T-helper 1 cell (primary cell): ENCODE data around the gene PRRT3.

ENCODE experiments used
- DNase-seq, 5 donors: peaks; one replicate each; pipeline ENCODE4 v3.0.0-alpha.2; 2012 to 2020
- total RNA-seq, 4 donors: gene quantifications; one replicate each; lab custom pipeline; 2026; lab: John Stamatoyannopoulos, UW

Gene PRRT3
- total RNA-seq = 10.5 to 12.0 (median 11.6) reads per million in 4 donors

DNA sequence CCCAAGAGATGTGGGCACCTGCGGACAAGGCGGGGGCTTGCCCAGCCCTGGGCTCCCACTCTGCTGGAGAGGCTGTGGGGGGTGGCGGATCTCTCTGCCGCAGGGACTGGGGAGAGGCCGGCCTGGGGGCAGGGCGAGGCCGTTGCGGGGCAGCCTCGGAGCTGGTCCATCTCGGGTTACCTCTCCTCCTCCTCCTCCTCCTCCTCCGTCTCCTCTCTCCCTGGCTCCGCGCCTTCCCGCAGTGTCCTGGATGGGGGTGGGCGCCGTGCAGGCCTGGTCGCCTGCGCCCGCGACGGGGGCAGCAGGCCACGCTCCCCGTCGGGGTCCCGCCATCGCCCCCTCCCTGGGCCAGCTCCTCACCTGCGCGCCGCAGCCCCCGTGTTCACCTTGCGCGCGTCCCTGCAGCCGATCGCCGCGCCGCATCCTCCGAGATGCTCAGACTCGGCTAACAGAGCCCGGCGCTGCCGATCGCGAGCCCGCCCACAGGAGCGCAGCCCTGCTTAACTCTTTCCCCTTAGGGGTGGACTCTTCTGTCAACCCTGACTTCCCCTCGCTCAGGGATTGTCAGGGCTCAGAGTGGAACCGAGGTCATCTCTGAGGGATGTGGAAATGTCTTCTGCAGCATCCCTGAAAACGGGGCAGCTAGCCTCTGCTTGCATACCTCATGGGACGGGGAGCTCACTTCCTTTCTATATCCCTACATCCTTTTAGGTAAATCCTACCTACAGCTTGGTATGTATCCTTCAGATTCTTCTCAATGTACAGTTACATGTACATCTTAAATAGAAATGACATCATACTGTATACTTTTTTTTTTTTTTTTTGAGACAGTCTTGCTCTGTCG lies at the start of gene PRRT3:
TSS of gene PRRT3 (minus strand) at position 447 of the 844 bp plus-strand sequence. CDS start 2,293 bp downstream, outside the sequence.
- DNase-seq = peak in 3 of 5 donors; percentile 39 to 58 (median 43)

- DNase-seq = no peak
Measured at GRCh38 chr3:10000686-10001085, 48.5 kb upstream of the PRRT3 start.

DNA sequence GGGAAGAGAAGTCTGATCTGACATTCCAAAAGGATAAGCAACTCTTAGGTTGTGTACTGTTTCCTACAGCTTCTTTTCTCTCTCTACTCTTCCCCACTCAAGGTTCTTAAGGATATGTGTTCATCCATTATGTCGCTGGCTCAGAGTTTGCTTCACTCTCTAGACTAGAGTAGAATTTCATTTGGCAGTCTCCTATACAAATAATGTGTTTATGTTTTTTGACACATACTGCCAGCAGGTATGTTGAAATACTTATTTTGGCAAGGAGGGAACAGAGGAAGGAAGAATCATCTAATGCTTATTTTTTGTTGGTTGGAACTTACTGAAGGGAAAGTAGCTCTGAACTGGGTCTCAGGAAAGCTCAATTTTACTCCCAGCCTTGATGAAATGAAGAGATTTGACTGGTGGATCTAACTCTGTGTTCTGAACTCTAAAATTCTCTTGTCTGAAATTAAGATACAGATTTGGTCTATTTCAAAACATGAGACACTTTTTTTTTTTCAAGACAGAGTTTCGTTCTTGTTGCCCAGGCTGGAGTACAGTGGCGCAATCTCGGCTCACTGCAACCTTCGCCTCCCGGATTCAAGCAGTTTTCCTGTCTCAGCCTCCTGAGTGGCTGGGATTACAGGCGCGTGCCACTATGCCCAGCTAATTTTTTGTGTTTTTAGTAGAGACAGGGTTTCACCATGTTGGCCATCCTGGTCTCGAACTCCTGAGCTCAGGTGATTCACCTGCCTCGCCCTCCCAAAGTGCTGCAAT lies 42.1 kb upstream of the PRRT3 start:
- no peak for DNase-seq

DNA sequence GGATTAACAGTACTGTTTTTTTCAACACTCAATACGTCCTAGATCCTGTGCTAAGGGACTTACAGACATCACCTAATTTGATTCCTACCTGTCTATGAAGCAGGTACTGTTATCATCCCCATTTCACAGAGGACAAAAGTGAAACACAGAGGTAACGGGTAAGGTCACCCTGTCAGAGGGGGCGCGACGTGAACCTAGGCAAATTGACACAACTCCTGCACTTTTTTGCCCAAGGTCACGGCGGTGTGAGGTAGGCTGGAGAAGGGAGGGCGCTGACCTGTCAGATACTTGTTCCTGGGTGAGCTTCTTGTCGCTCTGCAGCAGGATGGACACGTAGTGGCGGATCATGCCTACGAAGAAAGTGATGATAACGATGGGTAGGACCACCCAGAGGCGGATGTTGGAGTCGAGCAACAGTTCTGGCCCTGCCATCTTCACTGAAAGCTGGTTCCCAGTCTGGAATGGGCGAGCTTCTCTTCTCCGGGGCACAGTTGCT lies 34.1 kb upstream of the PRRT3 start:
- DNase-seq = no peak

DNA sequence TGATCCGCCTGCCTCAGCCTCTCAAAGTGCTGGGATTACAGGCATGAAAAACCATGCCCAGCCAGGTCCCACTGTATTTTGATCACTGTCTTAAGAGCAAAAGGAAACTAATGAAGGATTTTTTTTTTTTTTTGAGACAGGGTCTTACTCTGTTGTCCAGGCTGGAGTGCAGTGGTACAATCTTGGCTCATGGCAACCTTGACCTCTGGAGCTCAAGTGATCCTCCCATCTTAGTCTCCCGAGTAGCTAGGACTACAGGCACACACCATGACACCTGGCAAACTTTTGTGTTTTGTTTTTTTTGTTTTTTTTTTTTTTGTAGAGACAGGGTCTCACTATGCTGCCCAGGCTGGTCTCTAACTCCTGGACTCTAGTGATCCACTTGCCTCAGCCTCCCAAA lies 28.0 kb upstream of the PRRT3 start:
- no peak for DNase-seq

- DNase-seq = no peak
Measured at GRCh38 chr3:9978710-9979305, 26.6 kb upstream of the PRRT3 start.

DNA sequence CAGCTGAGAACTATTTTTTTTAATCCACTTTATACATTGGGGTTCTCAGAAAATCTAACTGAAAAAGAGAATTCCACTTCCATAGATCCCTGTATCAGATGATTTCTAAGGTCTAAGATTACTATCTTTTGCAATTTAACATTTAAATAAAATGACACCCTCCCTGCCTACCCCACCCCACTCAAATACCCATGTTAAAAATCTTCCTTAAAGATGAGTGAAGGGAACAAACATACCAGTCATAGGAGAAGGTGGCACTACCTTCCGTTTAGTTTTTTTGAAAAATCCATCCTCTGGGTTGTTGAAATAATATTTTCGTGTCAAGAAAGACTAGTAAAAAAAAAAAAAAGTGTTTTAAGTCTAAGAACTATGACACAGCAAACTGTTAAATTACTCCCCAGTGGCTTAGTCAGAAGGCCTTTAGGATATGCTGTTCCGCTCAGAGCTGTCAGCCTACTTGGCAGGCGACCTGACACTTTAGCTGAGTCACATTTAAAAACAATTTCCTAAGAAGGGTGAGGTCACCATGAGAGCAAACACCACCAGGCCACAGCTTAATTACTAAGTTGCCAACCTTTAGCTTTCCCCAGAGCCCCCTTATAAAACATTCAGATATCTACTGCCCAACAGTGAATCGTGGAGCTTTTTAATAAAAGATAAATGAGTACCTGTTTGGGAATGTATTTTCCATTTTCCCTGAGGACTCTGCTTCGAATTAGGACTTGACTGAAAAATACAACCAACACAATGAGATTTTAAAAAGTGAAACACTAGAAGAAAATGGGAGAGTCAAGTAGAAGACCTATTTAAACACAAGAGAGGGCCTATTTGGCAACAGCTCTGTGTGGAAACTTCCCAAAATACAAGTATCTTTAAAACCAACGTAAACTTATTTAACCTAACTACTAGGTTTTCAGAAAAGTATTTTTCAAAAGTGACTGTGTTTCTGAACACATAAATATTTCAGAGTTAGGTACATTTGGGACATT lies 24.8 kb upstream of the PRRT3 start:
- DNase-seq = peak in 1 of 5 donors; percentile 62

DNA sequence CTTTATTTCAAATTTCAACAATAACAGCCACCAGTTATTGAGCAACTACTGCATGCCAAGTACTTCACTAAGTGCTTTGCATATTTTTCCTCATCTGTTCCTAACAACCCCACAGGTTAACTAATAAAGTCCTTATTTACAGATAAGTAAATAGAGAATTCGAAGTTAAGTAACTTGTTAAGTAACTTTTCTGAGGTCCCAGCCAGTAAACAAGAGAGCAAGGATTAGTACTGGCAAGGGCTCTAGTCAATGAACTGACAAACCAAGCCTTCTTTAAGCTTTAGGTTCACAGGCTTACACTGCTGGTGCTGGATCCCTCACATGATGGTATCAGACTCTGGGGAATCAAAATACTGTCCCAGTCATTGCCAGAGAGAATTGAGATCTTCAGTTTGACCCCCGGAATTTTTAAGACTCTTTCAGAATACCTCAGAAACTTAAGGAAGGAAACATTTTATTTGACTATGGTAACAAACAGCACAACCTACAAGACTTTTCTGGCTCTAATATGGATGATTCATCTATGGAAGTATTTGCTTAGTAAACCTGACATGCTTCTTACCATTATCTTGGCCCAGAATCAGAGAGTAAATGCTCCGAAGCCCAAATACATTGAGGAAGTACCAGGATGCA lies 17.9 kb upstream of the PRRT3 start:
- no peak for DNase-seq

DNA sequence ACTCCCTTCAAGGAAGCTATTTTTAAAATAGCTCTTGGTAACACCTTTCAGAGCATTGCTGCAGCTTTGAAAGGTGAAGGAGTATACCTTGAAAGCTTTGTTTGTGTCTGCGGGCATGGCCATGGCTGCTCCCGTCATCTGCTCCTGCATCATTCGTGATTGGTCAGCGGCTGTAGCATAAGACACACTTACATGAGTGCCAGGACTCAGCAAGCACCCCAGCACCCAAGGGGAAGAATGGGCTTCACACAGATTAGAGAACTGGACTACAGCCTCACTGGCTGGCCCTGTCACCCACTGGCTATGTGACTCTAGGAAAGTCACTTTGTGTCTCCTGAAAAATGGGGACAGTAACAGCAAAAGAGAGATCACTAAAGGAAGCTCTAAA lies 17.4 kb upstream of the PRRT3 start:
- DNase-seq = no peak

- DNase-seq = no peak
Measured at GRCh38 chr3:9966841-9967240, 14.6 kb upstream of the PRRT3 start.

DNA sequence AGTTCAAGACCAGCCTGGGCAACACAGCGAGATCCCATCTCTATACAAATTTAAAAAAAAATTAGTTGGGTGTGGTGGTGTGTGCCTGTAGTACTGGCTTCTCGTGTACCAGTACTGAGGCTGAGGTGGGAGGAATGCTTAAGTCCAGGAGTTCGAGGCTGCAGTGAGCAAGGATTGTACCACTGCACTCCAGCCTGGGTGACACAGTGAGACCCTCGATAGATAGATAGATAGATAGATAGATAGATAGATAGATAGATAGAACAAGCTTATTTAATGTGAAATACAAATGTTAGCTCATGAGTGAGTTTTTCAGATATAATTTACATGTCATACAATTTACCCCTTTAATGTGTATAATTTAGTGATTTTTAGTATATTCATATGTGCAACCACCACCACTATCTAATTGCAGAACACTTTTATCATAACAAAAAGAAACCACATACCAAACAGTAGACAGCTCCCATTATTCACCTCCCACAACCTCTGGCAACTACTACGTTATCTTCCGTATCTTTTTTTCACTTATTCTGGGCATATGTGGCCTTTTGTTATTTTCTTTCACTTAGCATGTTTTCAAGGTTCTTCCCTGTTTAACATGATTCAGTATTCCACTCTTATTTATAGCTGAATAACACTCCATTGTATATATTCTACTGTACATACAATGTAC lies 13.1 kb upstream of the PRRT3 start:
- no peak for DNase-seq

DNA sequence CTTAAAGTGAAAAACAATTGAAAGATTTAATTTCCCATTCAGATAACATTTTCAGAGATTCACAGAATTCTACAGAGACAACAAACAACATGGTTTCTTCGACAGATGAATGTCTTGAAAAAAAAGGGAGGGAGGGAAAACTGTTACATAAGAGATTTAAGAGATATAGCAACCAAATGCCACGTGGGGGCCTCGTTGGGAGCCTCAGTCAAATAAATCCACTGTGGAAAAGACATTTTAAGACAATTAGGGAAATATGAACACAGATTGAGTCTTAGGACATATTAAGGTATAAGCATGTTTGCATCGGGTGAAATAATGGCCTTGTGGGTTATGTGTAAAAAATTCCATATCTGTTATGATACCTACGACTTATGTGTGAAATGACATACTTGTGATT lies 5.0 kb upstream of the PRRT3 start:
- no peak for DNase-seq

- DNase-seq = no peak
Measured at GRCh38 chr3:9955611-9956352, 3.6 kb upstream of the PRRT3 start.

- DNase-seq = no peak
Measured at GRCh38 chr3:9955067-9955502, 2.9 kb upstream of the PRRT3 start.

- no peak for DNase-seq
Measured at GRCh38 chr3:9951598-9951961, 628 bp downstream of the PRRT3 start.

- no peak for DNase-seq
Measured at GRCh38 chr3:9951126-9951525, 1.1 kb downstream of the PRRT3 start.

DNA sequence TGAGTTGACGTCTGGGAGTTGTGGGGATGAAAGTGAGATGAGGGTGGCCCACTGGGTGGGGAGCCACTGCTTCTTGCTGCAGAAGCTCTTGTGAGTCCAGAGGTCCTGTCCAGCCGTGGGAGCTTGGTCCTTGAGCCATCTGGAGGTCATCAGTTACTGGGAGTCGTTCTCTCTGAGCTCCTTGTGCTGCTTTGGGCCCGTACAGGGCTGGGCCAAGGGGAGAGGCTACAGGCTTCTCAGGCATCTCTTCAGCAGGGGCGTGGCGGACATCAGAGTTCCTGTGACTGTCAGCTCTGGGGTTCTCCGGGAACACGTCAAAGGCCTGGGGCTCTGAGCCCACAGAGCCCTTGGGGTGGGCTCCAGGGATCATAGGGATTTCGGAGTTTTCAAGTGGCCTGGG lies 2.6 kb downstream of the PRRT3 start:
- no peak for DNase-seq

DNA sequence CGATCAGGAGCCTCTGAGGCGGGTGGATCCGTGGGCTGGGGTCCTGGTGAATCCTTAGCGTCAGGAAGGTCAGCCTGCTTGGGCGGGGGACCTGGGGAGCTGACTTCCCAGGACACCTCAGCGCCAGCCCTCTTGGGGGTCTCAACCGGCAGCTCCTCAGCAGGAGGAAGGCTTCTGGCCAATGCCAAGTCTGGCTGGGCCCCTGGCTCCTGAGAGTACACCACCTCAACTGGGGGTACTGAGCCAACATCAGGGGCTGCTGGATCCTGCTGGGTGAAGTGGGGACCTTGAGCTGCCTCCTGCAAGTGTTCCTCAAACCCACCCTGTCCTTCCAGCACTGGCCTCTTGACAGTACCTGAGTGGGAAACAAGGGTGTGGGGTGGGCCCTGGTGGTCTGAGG lies 3.1 kb downstream of the PRRT3 start:
- no peak for DNase-seq

DNA sequence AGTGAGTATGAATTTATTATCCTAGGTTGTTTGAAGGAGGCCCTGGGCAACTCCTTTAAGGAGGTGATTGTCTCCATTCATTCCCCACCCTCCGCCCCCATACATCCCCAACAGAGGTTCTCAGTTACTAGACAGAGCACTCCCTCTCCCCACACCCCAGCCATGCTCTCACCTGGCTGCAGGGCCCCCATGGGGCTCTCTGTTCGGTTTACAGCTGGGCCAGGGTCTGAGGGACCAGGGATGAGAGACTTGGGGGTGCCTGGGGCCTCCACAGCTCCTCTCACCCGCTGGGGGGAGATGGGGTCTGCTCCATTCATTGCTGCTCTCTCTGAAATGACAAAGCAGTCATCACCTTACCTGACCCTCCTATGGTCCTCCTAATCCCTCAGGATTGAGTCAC lies 3.6 kb downstream of the PRRT3 start:
- DNase-seq = no peak
